ENCODE data around the gene SPART. TPM values are rescaled to one million over a fixed set of nuclear protein-coding genes. Genes with fewer than 3 reads are reported as not detected.

SPART gene
- polyA plus RNA-seq, 1 of the 3 experiments (the other 2 are of a cell fraction), result 4.8 TPM

DNA sequence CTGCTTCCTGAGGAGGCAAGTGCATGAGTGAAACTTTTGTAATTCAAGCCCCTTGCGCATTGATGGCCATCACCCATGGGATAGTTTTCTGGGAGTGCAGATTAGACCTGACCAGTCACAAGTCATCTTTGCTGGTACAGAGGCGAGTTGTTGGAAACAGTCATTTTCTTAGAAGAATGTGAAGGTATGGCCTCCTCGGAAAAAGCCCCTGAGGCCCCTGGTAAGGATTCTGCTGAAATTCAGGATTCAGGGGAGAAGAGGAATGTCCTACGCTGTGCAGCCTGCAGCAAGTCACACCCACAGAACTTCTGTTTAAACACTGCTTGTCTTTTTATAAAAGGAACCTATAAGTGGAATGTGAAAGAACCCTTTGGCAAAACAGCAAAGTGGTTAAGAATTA, 11.0 kb upstream of the SPART start:
- Histone ChIP-seq H2AFZ (ENCODE audit: low read depth) (no peak overlapping the region), H3K4me3 (ENCODE audit: low read depth in 2 of 2, low read length in 1 of 2) (no peak overlapping the region), H3K27ac (ENCODE audit: low read depth in 2 of 2, low read length in 1 of 2) (no peak overlapping the region; a peak in 1 of 4 replicates), H3K9me2 (no peaks in the 10 kb centered on the region), H4K20me1 (ENCODE audit: insufficient read depth) (no peaks in the 10 kb centered on the region), H3K4me2 (no peak overlapping the region), H3K9me3 (no peaks in the 10 kb centered on the region), H3K4me1 (ENCODE audit: control insufficient read depth in 1 of 2, insufficient read depth in 2 of 2, low read depth in 1 of 2, low read length in 1 of 2) (no peaks in the 10 kb centered on the region; a peak in 1 of 4 replicates), H3K27me3 (ENCODE audit: insufficient read depth) (no peaks in the 10 kb centered on the region; the same call in 1 of the 2 replicates), H3F3A (replicated peaks; ENCODE audit: insufficient read depth) (no peaks in the 10 kb centered on the region), H3K9ac (no peak overlapping the region), H3K79me2 (ENCODE audit: insufficient read depth) (no peaks in the 10 kb centered on the region), H3K36me3 (replicated peaks in 1 of 2; ENCODE audit: control insufficient read depth in 1 of 2, insufficient read depth in 2 of 2, low read length in 1 of 2) (no peaks in the 10 kb centered on the region)
- CTCF ChIA-PET, result interaction anchor here (3.7 kb wide), 1 partner anchor 10 kb away, joined by 24 read pairs; no protein-coding TSS in a partner anchor
- DNase-seq, result no peak
- WGBS (ENCODE audit: low lambda C conversion rate), result 52% methylated on average over 4 of the region's 4 CpGs
- TF ChIP-seq EZH2phosphoT487 (IDR thresholded peaks at IDR 0.05; ENCODE audit: borderline replicate concordance, low read depth), result no peak
- TF ChIP-seq, protein P1, sequence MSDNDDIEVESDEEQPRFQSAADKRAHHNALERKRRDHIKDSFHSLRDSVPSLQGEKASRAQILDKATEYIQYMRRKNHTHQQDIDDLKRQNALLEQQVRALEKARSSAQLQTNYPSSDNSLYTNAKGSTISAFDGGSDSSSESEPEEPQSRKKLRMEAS (IDR thresholded peaks at IDR 0.05; ENCODE audit: low read depth), result no peak
- TF ChIP-seq, protein P2, sequence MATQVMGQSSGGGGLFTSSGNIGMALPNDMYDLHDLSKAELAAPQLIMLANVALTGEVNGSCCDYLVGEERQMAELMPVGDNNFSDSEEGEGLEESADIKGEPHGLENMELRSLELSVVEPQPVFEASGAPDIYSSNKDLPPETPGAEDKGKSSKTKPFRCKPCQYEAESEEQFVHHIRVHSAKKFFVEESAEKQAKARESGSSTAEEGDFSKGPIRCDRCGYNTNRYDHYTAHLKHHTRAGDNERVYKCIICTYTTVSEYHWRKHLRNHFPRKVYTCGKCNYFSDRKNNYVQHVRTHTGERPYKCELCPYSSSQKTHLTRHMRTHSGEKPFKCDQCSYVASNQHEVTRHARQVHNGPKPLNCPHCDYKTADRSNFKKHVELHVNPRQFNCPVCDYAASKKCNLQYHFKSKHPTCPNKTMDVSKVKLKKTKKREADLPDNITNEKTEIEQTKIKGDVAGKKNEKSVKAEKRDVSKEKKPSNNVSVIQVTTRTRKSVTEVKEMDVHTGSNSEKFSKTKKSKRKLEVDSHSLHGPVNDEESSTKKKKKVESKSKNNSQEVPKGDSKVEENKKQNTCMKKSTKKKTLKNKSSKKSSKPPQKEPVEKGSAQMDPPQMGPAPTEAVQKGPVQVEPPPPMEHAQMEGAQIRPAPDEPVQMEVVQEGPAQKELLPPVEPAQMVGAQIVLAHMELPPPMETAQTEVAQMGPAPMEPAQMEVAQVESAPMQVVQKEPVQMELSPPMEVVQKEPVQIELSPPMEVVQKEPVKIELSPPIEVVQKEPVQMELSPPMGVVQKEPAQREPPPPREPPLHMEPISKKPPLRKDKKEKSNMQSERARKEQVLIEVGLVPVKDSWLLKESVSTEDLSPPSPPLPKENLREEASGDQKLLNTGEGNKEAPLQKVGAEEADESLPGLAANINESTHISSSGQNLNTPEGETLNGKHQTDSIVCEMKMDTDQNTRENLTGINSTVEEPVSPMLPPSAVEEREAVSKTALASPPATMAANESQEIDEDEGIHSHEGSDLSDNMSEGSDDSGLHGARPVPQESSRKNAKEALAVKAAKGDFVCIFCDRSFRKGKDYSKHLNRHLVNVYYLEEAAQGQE (IDR thresholded peaks at IDR 0.05; ENCODE audit: low read depth, low read length), result no peak
- no peak for TF ChIP-seq MEF2A (IDR thresholded peaks at IDR 0.05; ENCODE audit: borderline replicate concordance, low read depth)
- TF ChIP-seq, protein P3, sequence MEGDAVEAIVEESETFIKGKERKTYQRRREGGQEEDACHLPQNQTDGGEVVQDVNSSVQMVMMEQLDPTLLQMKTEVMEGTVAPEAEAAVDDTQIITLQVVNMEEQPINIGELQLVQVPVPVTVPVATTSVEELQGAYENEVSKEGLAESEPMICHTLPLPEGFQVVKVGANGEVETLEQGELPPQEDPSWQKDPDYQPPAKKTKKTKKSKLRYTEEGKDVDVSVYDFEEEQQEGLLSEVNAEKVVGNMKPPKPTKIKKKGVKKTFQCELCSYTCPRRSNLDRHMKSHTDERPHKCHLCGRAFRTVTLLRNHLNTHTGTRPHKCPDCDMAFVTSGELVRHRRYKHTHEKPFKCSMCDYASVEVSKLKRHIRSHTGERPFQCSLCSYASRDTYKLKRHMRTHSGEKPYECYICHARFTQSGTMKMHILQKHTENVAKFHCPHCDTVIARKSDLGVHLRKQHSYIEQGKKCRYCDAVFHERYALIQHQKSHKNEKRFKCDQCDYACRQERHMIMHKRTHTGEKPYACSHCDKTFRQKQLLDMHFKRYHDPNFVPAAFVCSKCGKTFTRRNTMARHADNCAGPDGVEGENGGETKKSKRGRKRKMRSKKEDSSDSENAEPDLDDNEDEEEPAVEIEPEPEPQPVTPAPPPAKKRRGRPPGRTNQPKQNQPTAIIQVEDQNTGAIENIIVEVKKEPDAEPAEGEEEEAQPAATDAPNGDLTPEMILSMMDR (IDR thresholded peaks at IDR 0.05), result no peak
- no peak for TF ChIP-seq EP300 (IDR thresholded peaks at IDR 0.05; ENCODE audit: borderline replicate concordance in 1 of 2, low read depth in 1 of 2, low read length in 1 of 2)
- TF ChIP-seq SIN3A (IDR thresholded peaks at IDR 0.05; ENCODE audit: borderline replicate concordance, low read depth, low read length), result no peak
- TF ChIP-seq FOSL2 (IDR thresholded peaks at IDR 0.05; ENCODE audit: borderline replicate concordance, low read depth), result no peak
- no peak for TF ChIP-seq POLR2AphosphoS5 (IDR thresholded peaks at IDR 0.05; ENCODE audit: low read depth, low read length)
- TF ChIP-seq FOXJ3 (CRISPR knock-in tag; IDR thresholded peaks at IDR 0.05), result no peak
- TF ChIP-seq, protein P4, sequence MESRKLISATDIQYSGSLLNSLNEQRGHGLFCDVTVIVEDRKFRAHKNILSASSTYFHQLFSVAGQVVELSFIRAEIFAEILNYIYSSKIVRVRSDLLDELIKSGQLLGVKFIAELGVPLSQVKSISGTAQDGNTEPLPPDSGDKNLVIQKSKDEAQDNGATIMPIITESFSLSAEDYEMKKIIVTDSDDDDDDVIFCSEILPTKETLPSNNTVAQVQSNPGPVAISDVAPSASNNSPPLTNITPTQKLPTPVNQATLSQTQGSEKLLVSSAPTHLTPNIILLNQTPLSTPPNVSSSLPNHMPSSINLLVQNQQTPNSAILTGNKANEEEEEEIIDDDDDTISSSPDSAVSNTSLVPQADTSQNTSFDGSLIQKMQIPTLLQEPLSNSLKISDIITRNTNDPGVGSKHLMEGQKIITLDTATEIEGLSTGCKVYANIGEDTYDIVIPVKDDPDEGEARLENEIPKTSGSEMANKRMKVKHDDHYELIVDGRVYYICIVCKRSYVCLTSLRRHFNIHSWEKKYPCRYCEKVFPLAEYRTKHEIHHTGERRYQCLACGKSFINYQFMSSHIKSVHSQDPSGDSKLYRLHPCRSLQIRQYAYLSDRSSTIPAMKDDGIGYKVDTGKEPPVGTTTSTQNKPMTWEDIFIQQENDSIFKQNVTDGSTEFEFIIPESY (IDR thresholded peaks at IDR 0.05; ENCODE audit: borderline replicate concordance, low read depth), result no peak
- no peak for TF ChIP-seq YY1 (IDR thresholded peaks at IDR 0.05; ENCODE audit: low read depth)
- TF ChIP-seq ELF1 (IDR thresholded peaks at IDR 0.05), result no peak
- TF ChIP-seq GABPA (IDR thresholded peaks at IDR 0.05; ENCODE audit: low read depth), result no peak
- TF ChIP-seq, protein P5, sequence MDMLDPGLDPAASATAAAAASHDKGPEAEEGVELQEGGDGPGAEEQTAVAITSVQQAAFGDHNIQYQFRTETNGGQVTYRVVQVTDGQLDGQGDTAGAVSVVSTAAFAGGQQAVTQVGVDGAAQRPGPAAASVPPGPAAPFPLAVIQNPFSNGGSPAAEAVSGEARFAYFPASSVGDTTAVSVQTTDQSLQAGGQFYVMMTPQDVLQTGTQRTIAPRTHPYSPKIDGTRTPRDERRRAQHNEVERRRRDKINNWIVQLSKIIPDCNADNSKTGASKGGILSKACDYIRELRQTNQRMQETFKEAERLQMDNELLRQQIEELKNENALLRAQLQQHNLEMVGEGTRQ (IDR thresholded peaks at IDR 0.05; ENCODE audit: borderline replicate concordance, low read depth, low read length), result no peak
- POLR2A ChIA-PET, result no interaction called here

All from SK-N-SH (cell line).